GM21717 (cell line): ENCODE measurements around the gene ADCY4.

Experiments used
- ATAC-seq: cut with Tn5 transposase; IDR thresholded peaks from one replicate; pipeline ENCODE4 v1.9.1; 2021; ENCODE audit warnings: mild to moderate bottlenecking, moderate library complexity; ENCODE audit not compliant: unreplicated experiment

ADCY4 gene

GRCh38 chr14:24317141-24317928 lies 17.5 kb downstream of the ADCY4 start:
- no peak for ATAC-seq

- ATAC-seq: no peak
Measured at GRCh38 chr14:24316597-24316950, 18.3 kb downstream of the ADCY4 start.

- ATAC-seq: no peak
Measured at GRCh38 chr14:24315807-24316596, 18.9 kb downstream of the ADCY4 start.

GRCh38 chr14:24315243-24315806 lies 19.5 kb downstream of the ADCY4 start:
- ATAC-seq: no peak

DNA sequence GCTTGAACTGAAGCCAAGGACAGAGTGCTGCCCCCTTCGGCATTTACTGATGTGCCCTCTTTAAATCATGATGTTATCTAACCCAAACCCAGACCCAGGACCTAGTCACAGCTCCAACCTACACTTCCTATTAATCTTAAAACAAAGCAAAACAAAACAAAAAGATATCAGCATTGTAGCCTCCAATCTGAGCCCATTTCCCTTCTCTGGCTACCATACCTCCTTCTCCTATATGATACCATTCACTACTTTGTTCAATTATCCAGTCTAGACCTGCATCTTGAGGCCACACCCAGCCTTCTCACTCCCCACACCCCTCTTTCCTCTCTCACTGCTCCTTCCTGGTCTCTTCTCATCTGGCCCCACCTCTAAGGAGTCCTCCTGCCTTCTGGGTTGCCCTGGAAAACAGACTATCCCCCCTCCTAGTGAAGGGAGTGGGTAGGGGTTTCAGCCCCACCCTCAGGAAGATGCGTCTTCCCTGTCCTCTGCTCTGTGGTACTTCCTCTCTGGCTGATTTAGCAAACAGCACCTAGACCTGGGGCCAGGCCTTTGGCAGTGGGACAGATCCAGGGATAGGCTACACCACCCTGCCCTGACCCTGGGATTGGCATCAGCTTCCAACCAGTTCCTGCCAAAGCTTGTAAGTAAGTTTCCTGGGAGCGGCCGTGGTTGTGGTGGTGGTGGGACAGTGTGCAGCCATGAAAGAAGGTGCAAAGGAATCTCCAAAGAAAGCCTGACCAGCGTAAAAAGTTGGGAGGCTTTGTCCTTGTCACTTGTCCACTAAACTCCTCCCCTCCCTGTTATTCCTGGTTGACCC lies 20.3 kb downstream of the ADCY4 start:
- ATAC-seq: no peak

GRCh38 chr14:24313913-24314312 lies 21.0 kb downstream of the ADCY4 start:
- ATAC-seq: no peak

DNA sequence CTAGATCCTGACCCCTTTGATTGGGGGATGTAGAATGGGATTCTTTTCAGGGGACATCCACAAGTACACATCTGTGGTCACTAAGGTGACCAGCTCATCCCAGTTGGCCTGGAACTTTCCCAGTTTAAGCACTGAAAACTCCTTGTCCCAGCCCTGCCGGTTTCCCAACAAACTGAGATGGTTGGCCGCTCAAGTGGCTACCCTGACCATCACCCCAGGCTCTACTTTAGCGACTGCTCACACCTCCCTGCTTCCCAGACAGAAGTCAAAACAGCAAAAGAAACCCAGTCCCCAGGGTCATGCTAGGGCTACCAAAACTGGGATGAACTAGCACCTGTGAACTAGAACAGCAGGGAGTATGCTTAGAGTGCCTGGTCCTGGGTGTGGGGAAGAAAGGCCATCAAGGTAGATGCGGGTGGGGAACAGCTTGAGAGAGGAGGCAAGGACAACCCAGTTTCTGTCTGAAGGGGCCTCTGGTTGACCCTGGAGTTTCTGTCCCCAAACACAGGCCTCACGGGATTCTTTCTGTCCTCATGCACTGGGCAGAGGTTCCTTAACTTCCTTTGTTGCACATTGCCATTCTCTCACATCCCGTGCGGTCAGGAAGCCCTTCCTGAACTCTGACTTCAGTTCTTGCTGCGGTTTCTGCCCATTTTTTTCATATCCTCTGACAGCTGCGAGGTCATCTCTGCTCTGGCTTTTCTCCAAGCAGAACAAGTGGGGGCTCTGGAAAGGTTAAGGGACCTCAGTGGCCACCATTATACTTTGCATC lies 21.9 kb downstream of the ADCY4 start:
- ATAC-seq: no peak

- no peak for ATAC-seq
Measured at GRCh38 chr14:24311837-24312615, 22.8 kb downstream of the ADCY4 start.

- ATAC-seq: peak; percentile 52
Measured at GRCh38 chr14:24310646-24311604, 23.9 kb downstream of the ADCY4 start, which contains the start of gene LTB4R. LTB4R (plus strand) TSS chr14:24311502; CDS start chr14:24315652, 4,150 bp downstream.

GRCh38 chr14:24310265-24310645 lies 24.6 kb downstream of the ADCY4 start:
- ATAC-seq: no peak

GRCh38 chr14:24309538-24310264 lies 25.2 kb downstream of the ADCY4 start, which contains the start of gene LTB4R2:
LTB4R2 (plus strand) TSS chr14:24310140; CDS start chr14:24310665, 525 bp downstream.
- ATAC-seq: no peak

DNA sequence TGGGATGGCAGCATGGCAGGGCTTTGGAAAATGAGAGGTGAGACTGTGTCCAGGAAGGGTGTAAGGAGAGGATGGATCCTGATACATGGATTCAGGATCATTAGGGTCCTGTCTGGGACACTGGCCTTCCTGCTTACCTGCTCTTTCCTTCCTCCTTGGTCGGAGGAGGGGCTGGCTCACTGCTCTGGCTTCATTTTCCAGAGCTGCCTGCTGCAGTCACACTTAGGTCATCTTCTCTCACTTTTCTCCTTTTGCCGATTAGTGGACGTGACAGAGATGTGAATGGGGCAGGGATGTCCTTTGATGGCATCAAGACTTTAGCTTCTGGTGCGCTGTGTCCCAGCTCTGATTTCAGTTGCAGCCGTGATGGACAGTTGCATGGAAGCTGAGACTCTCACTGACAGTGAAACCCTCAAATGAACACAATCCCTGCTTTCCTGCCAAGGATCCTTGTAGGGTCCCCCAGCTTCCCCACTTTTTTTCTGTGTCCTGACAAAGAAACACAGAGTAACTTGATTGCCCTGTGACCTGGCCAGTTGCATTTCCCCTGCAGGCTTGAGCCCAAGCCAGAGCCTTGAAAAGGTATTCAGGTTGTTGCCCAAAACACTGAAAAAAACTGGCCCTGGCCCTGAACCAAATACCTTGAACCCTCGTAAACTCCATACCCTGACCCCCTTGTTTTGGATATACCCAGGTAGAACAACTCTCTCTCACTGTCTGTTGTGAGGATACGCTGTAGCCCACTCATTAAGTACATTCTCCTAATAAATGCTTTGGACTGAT lies 26.3 kb downstream of the ADCY4 start:
- no peak for ATAC-seq

DNA sequence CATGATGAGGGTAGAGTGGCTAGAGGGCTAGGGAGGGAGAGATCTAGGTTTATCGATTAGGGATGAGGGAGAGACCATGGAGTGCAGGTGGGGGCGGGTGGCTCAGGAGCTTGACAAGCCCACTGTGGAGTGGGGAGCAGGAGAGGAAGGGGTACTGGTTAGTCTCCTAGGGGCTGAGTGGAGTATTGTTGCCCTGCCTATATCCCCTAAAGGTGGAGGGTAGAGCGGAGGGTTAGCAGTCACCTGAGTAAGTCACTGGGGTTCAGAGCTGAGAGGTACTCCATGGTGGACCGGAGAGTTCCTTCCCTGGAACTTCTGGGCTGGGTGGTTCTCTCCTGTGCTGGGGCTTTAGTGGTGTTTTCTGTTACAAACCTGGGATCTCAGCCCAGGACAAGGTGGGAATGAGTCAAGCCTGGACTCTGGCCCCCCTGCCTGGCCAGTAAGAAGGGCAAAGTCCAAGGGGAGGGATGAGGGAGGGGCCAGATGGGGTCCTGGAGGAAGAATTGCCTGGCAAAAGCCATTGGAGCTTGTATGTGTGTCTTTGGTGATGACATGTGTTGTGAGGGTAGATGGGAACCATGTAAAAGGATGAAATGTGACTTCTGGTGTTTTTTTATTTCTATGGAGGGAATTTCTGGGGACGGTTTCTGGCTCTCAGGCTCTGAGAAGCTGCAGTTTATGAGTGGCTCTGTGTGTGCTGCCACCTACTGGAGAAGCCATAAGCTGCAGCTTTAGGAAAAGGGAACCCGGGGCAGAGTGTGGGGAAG lies 27.1 kb downstream of the ADCY4 start, which contains the start of gene CIDEB:
Gene CIDEB (minus strand): TSS at position 403 of the 767 bp plus-strand sequence. CDS start 119 bp downstream, at position 284.
- ATAC-seq: no peak

- ATAC-seq: no peak
Measured at GRCh38 chr14:24307156-24307574, 27.7 kb downstream of the ADCY4 start.

DNA sequence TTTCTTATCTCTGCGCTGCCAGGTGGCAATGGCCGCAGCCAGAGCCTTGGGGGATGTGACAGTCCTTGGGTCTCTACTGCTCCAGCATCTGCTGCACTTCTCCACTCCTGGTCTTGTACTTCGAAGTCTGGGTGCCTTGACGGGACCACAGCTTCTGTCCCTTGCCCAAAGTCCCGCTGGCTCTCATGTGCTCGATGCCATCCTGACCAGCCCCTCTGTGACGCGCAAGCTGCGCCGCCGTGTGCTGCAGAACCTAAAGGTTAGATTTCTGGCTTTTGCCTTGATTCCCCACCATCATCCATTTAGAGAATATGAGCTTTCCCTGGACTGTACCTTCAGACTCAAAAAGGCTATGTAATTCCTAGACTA lies 30.9 kb downstream of the ADCY4 start:
- ATAC-seq: no peak
